ENCODE results near the gene CSGALNACT2. TPM values are rescaled to one million over a fixed set of nuclear protein-coding genes. Genes with fewer than 3 reads are reported as not detected.

Gene CSGALNACT2
- total and polyA plus RNA-seq, 10 of the 15 experiments (the other 5 are each of a cell fraction or from before 2014, with no cell fraction given): 2.5 to 12.6 (median 8.7) TPM

GRCh38 chr10:43225787-43226153 lies 87.5 kb downstream of the CSGALNACT2 start (continued):
- TF ChIP-seq, protein P1, sequence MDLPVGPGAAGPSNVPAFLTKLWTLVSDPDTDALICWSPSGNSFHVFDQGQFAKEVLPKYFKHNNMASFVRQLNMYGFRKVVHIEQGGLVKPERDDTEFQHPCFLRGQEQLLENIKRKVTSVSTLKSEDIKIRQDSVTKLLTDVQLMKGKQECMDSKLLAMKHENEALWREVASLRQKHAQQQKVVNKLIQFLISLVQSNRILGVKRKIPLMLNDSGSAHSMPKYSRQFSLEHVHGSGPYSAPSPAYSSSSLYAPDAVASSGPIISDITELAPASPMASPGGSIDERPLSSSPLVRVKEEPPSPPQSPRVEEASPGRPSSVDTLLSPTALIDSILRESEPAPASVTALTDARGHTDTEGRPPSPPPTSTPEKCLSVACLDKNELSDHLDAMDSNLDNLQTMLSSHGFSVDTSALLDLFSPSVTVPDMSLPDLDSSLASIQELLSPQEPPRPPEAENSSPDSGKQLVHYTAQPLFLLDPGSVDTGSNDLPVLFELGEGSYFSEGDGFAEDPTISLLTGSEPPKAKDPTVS (IDR thresholded peaks at IDR 0.05; ENCODE audit: low read depth, low read length): no peak
- TF ChIP-seq SIN3A (IDR thresholded peaks at IDR 0.05; ENCODE audit: low read depth, low read length): no peak
- no peak for TF ChIP-seq RELB (IDR thresholded peaks at IDR 0.05; ENCODE audit: low read depth)
- TF ChIP-seq, protein P2, sequence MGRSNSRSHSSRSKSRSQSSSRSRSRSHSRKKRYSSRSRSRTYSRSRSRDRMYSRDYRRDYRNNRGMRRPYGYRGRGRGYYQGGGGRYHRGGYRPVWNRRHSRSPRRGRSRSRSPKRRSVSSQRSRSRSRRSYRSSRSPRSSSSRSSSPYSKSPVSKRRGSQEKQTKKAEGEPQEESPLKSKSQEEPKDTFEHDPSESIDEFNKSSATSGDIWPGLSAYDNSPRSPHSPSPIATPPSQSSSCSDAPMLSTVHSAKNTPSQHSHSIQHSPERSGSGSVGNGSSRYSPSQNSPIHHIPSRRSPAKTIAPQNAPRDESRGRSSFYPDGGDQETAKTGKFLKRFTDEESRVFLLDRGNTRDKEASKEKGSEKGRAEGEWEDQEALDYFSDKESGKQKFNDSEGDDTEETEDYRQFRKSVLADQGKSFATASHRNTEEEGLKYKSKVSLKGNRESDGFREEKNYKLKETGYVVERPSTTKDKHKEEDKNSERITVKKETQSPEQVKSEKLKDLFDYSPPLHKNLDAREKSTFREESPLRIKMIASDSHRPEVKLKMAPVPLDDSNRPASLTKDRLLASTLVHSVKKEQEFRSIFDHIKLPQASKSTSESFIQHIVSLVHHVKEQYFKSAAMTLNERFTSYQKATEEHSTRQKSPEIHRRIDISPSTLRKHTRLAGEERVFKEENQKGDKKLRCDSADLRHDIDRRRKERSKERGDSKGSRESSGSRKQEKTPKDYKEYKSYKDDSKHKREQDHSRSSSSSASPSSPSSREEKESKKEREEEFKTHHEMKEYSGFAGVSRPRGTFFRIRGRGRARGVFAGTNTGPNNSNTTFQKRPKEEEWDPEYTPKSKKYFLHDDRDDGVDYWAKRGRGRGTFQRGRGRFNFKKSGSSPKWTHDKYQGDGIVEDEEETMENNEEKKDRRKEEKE (IDR thresholded peaks at IDR 0.05): no peak
- TF ChIP-seq HDAC6 (IDR thresholded peaks at IDR 0.05; ENCODE audit: unreplicated experiment): no peak
- TF ChIP-seq JUND (IDR thresholded peaks at IDR 0.05; ENCODE audit: low read depth, low read length): no peak
- no peak for TF ChIP-seq SP1 (IDR thresholded peaks at IDR 0.05; ENCODE audit: low read depth, low read length)
- no peak for TF ChIP-seq EGR1 (IDR thresholded peaks at IDR 0.05; ENCODE audit: borderline replicate concordance in 1 of 2, low read depth in 2 of 2, low read length in 2 of 2)
- no peak for TF ChIP-seq STAT1 (conservative IDR thresholded peaks at IDR 0.05)
- no peak for TF ChIP-seq TCF7 (IDR thresholded peaks at IDR 0.05; ENCODE audit: borderline replicate concordance)
- TF ChIP-seq RAD21 (IDR thresholded peaks at IDR 0.05; ENCODE audit: insufficient read depth, low read depth, low read length): no peak
- TF ChIP-seq RUNX3 (IDR thresholded peaks at IDR 0.05; ENCODE audit: low read length): no peak
